Epithelial cell of prostate (primary cell): ENCODE data around the gene PDE1C.

ENCODE experiments used
- DNase-seq: peaks from one replicate; pipeline ENCODE4 v3.0.0-alpha.2; 2011; ENCODE audit warnings: low read depth, low spot score
- H3K27ac ChIP-seq: fragments of 450-650 bp; 2 replicates; pipeline ENCODE4 v1.5.1; 2017; ENCODE audit warnings: mild to moderate bottlenecking

Gene PDE1C

GRCh38 chr7:31955021-31955420 lies 115.2 kb downstream of the PDE1C start:
- DNase-seq = no peak
- no peak overlapping the region for H3K27ac ChIP-seq

- DNase-seq = no peak
- no peak overlapping the region for H3K27ac ChIP-seq
Observed at GRCh38 chr7:31954500-31954899, 115.7 kb downstream of the PDE1C start.

GRCh38 chr7:31953432-31953831 lies 116.8 kb downstream of the PDE1C start:
- no peak overlapping the region for H3K27ac ChIP-seq
- no peak for DNase-seq

GRCh38 chr7:31950091-31950755 lies 120.0 kb downstream of the PDE1C start:
- DNase-seq = peak; percentile 62
- H3K27ac ChIP-seq = peak overlapping the region; percentile 50

- DNase-seq = peak; percentile 91
- peak overlapping the region; percentile 80 for H3K27ac ChIP-seq
Observed at GRCh38 chr7:31948029-31948428, 122.2 kb downstream of the PDE1C start.

- no peak overlapping the region for H3K27ac ChIP-seq
- DNase-seq = no peak
Observed at GRCh38 chr7:31940167-31940566, 130.0 kb downstream of the PDE1C start.

- DNase-seq = no peak
- peak overlapping the region; percentile 62 for H3K27ac ChIP-seq
Observed at GRCh38 chr7:31939076-31939475, 131.1 kb downstream of the PDE1C start.

- peak overlapping the region; percentile 62 for H3K27ac ChIP-seq
- no peak for DNase-seq
Observed at GRCh38 chr7:31938650-31939049, 131.6 kb downstream of the PDE1C start.

- H3K27ac ChIP-seq = peak overlapping the region; percentile 62
- no peak for DNase-seq
Observed at GRCh38 chr7:31937982-31938381, 132.2 kb downstream of the PDE1C start.

- H3K27ac ChIP-seq = no peak overlapping the region
- DNase-seq = no peak
Observed at GRCh38 chr7:31935124-31936054, 134.8 kb downstream of the PDE1C start.

GRCh38 chr7:31934551-31934950 lies 135.7 kb downstream of the PDE1C start:
- no peak overlapping the region for H3K27ac ChIP-seq
- DNase-seq = no peak

- no peak overlapping the region for H3K27ac ChIP-seq
- no peak for DNase-seq
Observed at GRCh38 chr7:31933481-31933880, 136.7 kb downstream of the PDE1C start.

- no peak overlapping the region for H3K27ac ChIP-seq
- DNase-seq = no peak
Observed at GRCh38 chr7:31926991-31927584, 143.1 kb downstream of the PDE1C start.

GRCh38 chr7:31925753-31926454 lies 144.3 kb downstream of the PDE1C start:
- no peak for DNase-seq
- H3K27ac ChIP-seq = no peak overlapping the region

- H3K27ac ChIP-seq = no peak overlapping the region
- no peak for DNase-seq
Observed at GRCh38 chr7:31924251-31924650, 146.0 kb downstream of the PDE1C start.

GRCh38 chr7:31922848-31923247 lies 147.4 kb downstream of the PDE1C start:
- no peak overlapping the region for H3K27ac ChIP-seq
- DNase-seq = no peak

- no peak for DNase-seq
Observed at GRCh38 chr7:31921047-31921446, 149.2 kb downstream of the PDE1C start.

GRCh38 chr7:31919678-31920369 lies 150.4 kb downstream of the PDE1C start:
- H3K27ac ChIP-seq = no peak overlapping the region
- no peak for DNase-seq

More at GRCh38 chr7:31921047-31921446, 149.2 kb downstream of the PDE1C start:
- H3K27ac ChIP-seq = no peak overlapping the region

- no peak overlapping the region for H3K27ac ChIP-seq
- DNase-seq = no peak
Observed at GRCh38 chr7:31918706-31919393, 151.4 kb downstream of the PDE1C start.
